ENCODE data around the gene CHCHD3.
"Not testable (repeated sequence)": the region's sequence is repeated elsewhere in the genome, so short reads cannot be mapped to it uniquely, and the experiment has no call there.

The CHCHD3 gene

DNA sequence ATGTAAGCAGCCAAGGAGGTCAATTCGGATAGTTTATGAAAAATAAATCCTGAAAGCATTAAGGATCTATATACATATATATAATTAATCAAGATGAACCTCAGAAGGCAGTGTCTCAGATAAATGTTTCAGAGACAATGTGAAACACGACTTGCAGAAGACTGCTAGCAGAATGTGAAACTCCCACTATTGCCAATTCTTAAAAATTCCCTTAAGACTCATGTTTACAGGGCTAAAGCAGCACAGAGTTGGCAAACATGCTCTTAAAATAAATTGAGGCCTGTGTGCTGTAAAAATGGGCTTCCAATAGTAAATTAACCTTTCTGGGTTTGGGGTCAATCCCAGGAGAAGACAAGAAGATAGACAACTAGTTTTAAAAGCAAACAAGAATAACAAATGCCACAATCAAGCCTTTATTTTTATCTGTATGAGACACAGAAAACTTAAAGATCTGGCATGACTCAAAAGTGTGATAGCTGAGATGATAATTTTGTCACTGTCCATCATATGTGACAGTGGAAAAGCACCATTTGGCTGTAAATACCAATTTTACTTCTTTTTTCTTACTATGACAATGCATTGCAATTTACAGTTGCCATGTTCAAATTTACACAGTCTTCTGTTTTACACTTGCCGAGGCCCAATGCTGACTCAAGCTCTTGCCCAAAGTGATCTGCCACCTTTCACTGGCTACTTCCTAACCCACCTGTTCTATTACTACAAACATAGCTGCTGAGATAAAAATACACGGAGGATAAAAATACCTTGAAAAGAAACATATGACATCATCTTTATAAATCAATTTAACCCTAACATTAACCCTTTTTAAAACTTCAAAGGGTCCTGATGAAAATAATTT lies 78.6 kb downstream of the CHCHD3 start:
- DNase-seq (ENCODE audit: low read depth in 2 of 2): no peak

DNA sequence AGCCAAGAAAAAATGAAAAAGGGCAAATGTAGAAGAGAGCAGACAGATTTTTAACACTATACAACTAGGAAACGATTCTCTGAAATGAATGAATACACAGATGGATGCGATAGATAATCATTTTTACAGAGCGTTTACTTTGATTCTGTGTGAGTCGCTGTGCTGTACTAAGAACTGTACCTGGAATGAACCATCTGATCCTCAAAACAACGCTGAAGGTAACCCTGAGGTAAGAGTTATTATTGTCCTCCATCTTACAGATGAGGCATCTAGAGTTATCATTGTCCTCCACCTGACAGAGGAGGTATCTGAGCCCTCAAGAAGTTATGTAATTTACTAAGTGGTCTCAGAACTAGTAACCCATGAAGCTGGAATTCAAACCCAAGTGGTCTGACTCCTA lies 80.2 kb downstream of the CHCHD3 start:
- DNase-seq (ENCODE audit: low read depth in 2 of 2): no peak

- DNase-seq (ENCODE audit: low read depth in 2 of 2): no peak
These were observed 82.0 kb downstream of the CHCHD3 start for GRCh38 chr7:132999845-133000244.

DNA sequence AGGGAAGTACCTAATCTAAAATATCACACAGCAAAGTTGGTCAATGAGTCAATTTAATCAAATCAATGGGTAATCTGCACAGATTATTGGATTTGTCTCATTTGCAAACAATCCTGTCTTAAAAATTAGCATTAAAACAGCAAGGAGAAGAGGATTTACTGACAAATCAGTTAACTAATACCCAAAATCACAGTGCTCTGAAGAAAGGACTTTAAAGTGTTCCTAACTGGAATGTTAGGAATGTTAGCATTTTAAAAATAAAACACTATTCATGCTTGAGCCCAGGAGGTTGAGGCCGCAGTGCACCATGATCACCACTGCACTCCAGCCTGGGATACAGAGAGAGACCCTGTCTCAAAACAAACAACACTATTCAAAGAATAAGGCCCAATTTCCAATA lies 83.1 kb downstream of the CHCHD3 start:
- no peak for DNase-seq (ENCODE audit: low read depth in 2 of 2)

DNA sequence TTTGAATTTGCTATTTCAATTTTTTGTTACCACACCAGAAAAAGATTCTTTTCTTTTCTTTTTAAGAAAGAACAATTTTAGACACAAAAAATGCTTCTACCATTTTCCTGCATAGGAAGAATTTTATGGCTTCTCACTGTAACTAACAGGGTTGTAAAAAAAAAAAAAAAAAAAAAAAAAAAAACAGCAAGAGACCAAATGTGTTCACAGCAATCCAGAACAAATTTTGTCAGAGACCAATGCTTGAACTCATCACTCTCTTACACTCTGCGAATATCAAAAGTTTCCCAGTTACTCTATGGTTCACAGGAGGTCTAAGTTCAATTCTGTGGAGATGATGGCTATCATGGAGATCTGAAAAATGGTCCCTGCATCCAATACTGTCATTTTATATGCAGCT lies 84.4 kb downstream of the CHCHD3 start:
- no peak for DNase-seq (ENCODE audit: low read depth in 2 of 2)

DNA sequence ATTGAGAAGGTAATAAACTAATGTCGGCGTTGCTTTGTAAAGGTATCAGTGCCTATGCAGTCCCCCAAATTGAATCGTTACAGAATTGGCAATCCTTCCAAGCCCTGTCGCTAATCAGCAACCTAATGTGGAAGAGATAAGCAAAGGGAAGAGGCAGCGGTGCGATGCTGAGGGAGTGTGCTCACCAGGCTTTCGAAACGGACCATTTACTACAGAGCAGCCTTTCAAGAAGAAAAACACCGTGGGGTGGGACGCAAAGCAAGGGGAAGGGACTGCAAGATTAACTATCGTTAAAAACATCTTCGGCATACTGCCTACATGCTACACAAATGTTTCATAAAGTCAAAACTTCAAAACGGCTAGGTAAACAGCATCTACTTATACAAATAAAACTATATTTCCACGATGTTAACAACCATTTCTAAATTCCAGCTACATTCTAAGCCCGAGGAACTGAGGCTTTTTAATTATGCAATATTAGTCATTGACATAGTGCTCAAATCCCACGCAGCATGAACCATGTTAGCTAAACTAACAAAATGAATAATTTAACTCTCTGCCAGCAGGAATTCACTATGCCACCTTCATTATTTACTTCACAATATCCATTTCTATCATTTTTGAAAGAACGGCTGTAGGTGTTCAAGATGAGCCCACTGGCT lies 85.2 kb downstream of the CHCHD3 start:
- no peak for DNase-seq (ENCODE audit: low read depth in 2 of 2)

DNA sequence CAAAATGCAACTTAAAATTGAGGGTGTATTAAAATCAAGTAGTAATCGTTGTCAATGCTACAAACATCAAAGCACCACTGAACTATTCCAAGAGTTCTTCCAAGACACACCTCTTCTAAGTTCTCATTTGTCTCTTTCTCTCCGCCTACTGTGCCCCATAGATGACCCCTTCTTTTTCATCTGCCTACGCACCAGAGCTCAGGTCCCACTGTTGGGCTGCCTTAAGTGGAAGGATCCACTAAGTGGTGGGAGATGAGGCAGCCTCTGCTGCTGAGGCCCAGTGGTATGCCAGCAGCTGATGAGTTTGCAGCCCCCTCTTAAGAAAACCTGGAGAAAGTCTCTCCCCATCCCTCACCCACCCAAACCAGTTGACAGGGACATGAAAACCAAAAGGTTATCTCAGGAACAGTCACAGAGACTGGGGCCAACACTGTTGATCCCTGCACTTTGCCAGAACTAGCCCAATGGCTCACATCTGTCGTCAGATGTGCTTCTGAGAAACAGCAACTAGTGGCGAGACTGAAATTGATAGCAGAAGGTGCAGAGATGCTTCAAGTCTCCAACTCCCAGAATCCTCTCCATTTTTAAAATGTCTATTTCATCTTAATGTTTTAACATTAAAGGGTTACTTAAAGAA lies 88.4 kb downstream of the CHCHD3 start:
- DNase-seq (ENCODE audit: low read depth in 2 of 2): no peak

DNA sequence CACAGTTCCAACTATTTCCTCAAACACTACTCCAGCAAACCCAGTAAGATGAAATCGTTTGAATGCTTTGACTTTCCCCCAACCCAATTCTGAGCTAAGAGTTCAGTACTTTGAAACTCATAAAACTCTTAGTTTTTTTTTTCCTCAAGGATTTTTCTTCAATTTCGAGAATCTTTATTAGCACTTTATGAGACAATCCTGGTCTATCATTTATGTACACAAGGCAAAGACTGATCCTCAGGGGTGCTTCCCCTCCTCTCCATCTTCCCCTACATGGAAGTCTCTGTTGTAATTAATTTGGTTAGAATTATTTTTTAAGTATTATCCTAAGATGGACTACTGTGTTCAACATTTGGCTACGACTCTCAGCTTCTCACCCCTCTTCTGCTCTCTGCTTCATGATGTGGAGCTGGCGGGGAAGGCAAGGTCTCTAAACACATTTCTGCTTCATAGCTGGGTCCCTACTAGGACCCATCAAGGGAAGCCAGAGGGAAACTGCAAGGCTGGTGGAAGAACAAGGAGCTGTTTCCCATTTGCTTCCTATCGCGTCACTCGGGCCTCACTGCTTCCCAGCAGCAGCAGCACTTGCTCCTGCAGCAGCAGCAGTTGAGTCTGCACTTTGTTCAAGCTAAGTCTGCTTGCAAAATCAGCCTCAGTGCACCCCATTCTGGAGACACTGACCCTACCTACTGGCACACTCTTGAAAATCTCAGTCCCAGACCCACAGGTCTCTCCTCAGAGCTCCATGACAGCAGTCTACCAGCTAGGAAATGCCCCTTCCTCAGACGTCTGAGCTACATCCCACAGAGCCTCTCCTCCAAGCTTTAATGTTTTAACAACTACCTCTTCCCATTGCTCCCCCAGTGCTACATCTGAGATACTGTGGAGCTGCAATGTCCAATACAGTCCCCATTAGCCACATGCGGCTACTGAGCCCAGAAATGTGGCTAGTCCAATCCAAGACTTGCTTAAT lies 90.0 kb downstream of the CHCHD3 start:
- no peak for DNase-seq (ENCODE audit: low read depth in 2 of 2)

DNA sequence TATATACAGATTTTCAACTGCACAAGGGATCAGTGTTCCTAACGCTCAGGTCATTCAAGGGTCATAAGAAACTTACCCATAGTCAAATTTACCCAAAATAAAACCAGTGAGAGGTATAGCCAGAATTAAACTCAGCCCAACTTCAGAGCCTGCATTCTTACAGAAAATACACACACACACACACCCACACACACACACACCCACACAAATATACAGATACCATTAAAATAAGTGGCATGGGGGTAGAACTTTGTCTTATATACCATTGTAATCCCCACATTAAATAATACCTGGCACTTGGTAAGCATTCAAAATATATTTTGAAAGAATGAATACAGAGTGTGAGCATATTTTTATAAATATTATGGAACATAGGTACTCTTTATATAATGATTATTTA lies 93.8 kb downstream of the CHCHD3 start:
- no peak for DNase-seq (ENCODE audit: low read depth in 2 of 2)

GRCh38 chr7:132980402-132980801 lies 101.5 kb downstream of the CHCHD3 start:
- DNase-seq (ENCODE audit: low read depth in 2 of 2): no peak

DNA sequence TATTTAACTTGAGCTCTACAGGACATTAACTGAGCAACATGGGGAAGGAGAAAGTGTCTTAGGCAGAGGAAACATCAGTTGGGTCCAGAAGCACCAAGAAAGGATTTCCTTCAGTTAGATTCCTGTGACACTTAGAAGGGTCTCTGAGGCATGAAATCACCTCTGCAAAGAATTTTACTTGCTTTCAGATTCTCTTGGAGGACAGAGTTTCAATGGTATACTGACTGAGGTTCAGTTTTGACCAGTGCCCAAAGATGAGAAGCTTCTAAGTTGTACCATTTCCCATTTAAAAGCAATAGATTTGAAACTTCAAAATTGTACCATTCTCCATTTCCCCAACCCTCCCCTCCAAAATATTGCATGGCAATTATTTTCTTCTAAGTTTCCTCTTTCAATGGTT lies 102.4 kb downstream of the CHCHD3 start:
- no peak for DNase-seq (ENCODE audit: low read depth in 2 of 2)

- no peak for DNase-seq (ENCODE audit: low read depth in 2 of 2)
These were observed 104.7 kb downstream of the CHCHD3 start for GRCh38 chr7:132977234-132977633.

GRCh38 chr7:132972745-132973144 lies 109.1 kb downstream of the CHCHD3 start:
- no peak for DNase-seq (ENCODE audit: low read depth in 2 of 2)

- no peak for DNase-seq (ENCODE audit: low read depth in 2 of 2)
These were observed 111.6 kb downstream of the CHCHD3 start for GRCh38 chr7:132970257-132970656.

- DNase-seq (ENCODE audit: low read depth in 2 of 2): no peak
These were observed 112.4 kb downstream of the CHCHD3 start for GRCh38 chr7:132969520-132969919.

GRCh38 chr7:132967470-132967848 lies 114.4 kb downstream of the CHCHD3 start:
- not testable (repeated sequence) for DNase-seq (ENCODE audit: low read depth in 2 of 2)

DNA sequence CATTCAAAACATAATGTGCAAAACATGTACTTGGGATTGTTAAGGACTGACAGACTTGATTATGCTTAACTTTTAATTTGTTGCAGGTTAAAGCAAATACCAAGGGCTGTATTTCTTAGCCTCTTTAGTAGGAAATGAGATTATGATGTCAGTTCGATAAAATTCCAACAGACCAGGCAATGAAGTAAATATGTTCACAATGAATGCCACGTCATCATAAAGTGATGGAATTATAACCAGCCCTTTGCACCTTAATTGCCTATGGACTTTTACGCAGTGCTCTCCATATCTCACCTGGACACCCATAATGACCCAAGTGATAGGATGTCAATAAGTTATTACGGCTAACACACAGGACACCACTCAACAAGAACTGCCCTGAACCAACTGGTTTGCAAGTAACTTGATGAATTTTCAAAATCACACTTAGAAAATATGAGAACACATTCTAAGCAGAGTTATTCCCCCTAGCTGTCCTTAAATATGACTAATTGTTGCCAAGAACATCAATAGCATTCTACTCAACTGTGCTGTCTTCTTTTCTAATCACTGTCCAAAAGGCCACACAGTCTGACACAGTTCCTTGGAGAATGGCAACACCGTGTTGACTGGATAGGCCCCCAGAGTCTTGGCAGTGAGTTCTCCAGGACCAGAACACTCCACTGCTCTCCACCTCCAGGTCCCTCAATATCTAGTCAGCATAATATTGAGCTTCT lies 115.0 kb downstream of the CHCHD3 start:
- no peak for DNase-seq (ENCODE audit: low read depth in 2 of 2)

- no peak for DNase-seq (ENCODE audit: low read depth in 2 of 2)
These were observed 115.9 kb downstream of the CHCHD3 start for GRCh38 chr7:132965951-132966350.

DNA sequence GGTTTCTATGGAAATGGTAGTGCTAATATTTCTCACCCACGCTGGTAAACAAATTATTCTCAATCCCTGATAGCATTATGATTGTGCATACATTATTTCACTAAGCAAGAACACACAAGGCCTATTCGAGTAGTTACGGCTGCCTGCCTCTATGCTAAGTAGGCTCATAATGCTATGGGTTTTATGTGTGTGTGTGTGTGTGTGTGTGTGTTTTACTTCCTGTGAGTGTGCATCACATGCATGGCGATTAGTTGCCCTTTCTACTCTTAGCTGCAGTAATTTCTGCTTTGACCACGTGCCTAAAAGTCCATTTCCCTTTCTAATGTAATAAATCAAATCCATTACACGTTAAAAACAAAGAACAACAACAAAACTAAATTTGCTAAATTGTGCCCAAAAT lies 117.0 kb downstream of the CHCHD3 start:
- DNase-seq (ENCODE audit: low read depth in 2 of 2): no peak

GRCh38 chr7:132959891-132960290 lies 122.0 kb downstream of the CHCHD3 start:
- no peak for DNase-seq (ENCODE audit: low read depth in 2 of 2)

DNA sequence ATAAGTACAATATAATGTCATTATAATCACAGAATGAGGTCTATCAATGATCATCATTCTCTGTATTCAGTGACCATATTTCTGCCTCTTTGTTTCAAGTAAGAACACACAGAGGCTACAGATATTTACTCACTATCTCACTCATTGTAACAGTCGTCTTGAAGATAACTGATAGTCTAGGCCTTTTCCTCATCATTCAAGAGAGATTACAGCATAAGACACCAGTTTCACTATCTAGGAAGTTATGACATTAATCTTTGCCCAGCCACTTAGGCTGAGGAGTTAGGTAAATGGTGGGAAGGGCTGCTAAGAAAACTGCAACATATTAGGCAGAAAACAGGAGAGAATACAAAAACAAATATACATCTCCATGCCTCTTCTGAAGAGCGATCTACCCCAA lies 125.3 kb downstream of the CHCHD3 start:
- no peak for DNase-seq (ENCODE audit: low read depth in 2 of 2)
